Measurements from ENCODE around the gene S100P.

DNA sequence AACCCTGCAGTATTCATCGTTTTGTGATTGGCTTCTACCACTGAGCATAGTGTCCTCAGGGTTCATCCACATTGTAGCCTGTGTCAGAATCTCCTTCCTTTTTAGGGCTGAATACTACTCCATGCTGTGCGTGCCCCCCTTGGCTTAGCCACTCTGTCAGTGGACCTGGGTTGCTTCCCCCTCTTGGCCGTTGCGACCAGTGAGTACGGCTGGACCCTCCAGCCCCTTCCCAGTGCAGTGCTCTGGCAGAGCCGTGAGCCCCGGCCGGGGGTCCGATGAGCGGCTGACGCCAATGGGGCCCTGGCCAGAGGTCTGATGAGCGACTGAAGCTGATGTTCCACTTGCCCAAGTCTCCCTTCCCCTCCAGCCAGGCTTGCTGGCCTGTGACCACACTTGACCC, 29.2 kb downstream of the S100P start:
- TF ChIP-seq, protein P1, sequence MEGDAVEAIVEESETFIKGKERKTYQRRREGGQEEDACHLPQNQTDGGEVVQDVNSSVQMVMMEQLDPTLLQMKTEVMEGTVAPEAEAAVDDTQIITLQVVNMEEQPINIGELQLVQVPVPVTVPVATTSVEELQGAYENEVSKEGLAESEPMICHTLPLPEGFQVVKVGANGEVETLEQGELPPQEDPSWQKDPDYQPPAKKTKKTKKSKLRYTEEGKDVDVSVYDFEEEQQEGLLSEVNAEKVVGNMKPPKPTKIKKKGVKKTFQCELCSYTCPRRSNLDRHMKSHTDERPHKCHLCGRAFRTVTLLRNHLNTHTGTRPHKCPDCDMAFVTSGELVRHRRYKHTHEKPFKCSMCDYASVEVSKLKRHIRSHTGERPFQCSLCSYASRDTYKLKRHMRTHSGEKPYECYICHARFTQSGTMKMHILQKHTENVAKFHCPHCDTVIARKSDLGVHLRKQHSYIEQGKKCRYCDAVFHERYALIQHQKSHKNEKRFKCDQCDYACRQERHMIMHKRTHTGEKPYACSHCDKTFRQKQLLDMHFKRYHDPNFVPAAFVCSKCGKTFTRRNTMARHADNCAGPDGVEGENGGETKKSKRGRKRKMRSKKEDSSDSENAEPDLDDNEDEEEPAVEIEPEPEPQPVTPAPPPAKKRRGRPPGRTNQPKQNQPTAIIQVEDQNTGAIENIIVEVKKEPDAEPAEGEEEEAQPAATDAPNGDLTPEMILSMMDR (IDR thresholded peaks at IDR 0.05): no peak
- no peak for TF ChIP-seq EZH2 (IDR thresholded peaks at IDR 0.05; ENCODE audit: borderline replicate concordance, insufficient read depth, low read depth, low read length, poor library complexity, severe bottlenecking)

All from B cell (primary cell).